ENCODE data around the gene ABHD17C. TPM values are rescaled to one million over a fixed set of nuclear protein-coding genes. Genes with fewer than 3 reads are reported as not detected.

ABHD17C gene
- total and polyA plus RNA-seq, 2 donors from 2014 or later, result 18.8 to 20.6 TPM

DNA sequence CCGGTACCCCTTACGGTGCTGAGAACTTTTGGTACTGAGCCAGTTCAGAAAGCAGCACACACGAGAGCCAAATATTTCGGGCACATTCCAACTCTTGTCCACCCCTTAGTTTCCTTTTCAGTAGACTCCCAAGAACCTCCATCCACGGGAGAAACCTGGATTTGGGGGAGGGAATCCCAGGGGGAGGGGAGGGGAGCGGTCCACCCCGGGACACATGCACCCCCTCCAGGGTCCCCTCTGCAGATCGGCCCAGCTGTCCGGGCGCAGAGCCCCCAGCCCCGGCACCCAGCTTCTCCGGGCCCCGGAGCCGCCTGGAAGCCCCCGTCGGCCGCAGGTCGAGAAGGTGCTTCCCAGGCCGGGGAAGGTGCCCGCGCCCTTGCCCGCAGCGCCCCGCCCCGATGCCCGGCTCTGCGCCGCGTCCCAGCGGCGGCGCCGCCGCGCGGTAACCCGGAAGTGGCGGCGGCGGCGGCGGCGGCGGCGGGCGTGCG is 455 bp upstream of the ABHD17C start:
- no peak for TF ChIP-seq CTCF (IDR thresholded peaks at IDR 0.05; ENCODE audit: borderline replicate concordance, extremely low read depth, insufficient read depth)
- Histone ChIP-seq H3K4me1 (ENCODE audit: control insufficient read depth in 2 of 3, insufficient read depth in 2 of 3, low read depth in 1 of 3, low read length in 3 of 3) (peaks cover 0 to 7% (median 7%) of the 10 kb centered on the region in 3 donors), H3K27ac (ENCODE audit: low read depth in 2 of 2, low read length in 2 of 2) (peak overlapping the region; percentile 61 to 75), H3K9me3 (ENCODE audit: control insufficient read depth in 2 of 3, insufficient read depth in 1 of 3, low read length in 3 of 3) (no peaks in the 10 kb centered on the region), H3K27me3 (ENCODE audit: control insufficient read depth, insufficient read depth, low read length) (no peaks in the 10 kb centered on the region), H3K4me3 (ENCODE audit: low read length in 3 of 3) (peak overlapping the region; percentile 55 to 82 (median 67)), H3K9ac (ENCODE audit: low read length in 3 of 3) (peak overlapping the region; percentile 1 to 74 (median 71)), H3K36me3 (ENCODE audit: control insufficient read depth in 2 of 3, insufficient read depth in 3 of 3, low read length in 3 of 3) (no peaks in the 10 kb centered on the region)
- intact Hi-C loops (cut with DNase I), result no loop called here
- DNase-seq (peak in 4 of 5 donors; percentile 28 to 65 (median 53)), FAIRE-seq (no peak)

DNA sequence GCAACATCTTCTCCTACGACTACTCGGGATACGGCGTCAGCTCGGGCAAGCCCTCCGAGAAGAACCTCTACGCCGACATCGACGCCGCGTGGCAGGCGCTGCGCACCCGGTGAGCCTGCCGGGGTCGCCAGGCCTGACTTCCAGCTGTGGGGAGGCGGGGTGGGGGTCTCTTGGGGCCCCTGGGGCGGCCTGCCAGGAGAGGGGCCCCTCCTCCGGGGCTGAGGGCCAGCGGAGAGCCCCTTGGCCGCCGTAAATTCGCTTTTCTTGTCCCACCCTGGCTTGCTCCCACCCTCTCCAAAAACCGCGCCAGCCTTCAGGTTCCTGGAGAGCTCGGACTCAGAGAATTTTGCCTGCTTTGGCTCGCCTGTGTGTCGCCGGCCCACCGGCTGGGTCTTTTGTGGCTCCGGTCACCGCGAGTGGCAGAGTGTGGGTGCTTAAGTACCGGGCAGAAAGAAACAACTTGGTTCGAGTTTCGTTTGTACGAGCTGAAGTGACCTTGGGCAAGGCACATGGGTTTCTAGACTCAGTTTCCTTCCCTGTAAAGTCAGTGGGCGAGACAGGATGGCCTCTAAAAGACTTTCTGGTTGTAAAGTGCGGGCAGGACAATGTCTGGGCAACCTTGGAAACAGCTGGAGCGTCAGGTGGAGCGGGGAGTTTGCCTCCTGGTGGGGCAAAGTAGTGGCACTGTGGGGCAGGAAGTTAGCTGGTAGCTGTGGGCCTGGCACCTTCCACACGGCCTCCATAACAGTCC is 976 bp downstream of the ABHD17C start:
- H3K27me3 ChIP-seq (ENCODE audit: control insufficient read depth, insufficient read depth, low read length), result no peaks in the 10 kb centered on the region
- DNase-seq (peak; percentile 23 to 84 (median 45)), FAIRE-seq (no peak)
- no peaks in the 10 kb centered on the region for H3K36me3 ChIP-seq (ENCODE audit: control insufficient read depth in 2 of 3, insufficient read depth in 3 of 3, low read length in 3 of 3)
- TF ChIP-seq CTCF (IDR thresholded peaks at IDR 0.05; ENCODE audit: borderline replicate concordance, extremely low read depth, insufficient read depth), result peak; percentile 16
- peak overlapping the region; percentile 51 to 70 (median 67) for H3K9ac ChIP-seq (ENCODE audit: low read length in 3 of 3)
- no peaks in the 10 kb centered on the region for H3K9me3 ChIP-seq (ENCODE audit: control insufficient read depth in 2 of 3, insufficient read depth in 1 of 3, low read length in 3 of 3)
- H3K4me3 ChIP-seq (ENCODE audit: low read length in 3 of 3), result peak overlapping the region; percentile 61 to 80 (median 75)
- peak overlapping the region; percentile 62 to 75 for H3K27ac ChIP-seq (ENCODE audit: low read depth in 2 of 2, low read length in 2 of 2)
- intact Hi-C loops (cut with DNase I), result no loop called here
- peaks cover 0 to 7% (median 7%) of the 10 kb centered on the region in 3 donors for H3K4me1 ChIP-seq (ENCODE audit: control insufficient read depth in 2 of 3, insufficient read depth in 2 of 3, low read depth in 1 of 3, low read length in 3 of 3)

DNA sequence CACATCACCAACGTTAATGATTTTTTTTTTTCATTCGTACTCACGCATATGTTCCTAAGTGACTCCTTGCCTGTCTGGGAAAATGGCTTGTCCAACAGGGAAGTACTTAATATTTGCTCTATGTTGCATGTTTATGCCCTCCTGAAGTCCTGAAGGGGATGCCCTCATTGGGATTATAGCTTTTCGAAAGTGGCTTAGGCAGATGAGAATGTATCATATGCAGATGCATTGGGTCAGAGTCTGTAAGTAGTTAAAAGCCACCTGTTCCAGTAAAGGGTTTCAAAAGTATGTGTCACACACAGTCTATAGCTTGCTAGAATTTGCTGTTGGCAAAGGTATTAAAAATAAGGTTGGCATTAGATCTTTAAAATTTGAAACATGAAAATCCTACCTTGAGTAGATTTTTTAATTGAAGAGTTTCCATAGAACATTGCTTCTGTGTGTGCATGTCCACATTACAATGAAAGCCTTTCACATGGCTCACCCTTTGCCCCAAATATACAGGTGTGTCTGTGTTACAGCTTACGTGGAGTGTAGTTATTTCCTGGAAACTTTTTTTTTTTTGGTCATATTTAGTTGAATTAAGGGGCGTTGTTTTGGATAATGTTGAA is 2.1 kb downstream of the ABHD17C start:
- intact Hi-C loops (cut with DNase I), result no loop called here
- Histone ChIP-seq H3K9me3 (ENCODE audit: control insufficient read depth in 2 of 3, insufficient read depth in 1 of 3, low read length in 3 of 3) (no peaks in the 10 kb centered on the region), H3K27me3 (ENCODE audit: control insufficient read depth, insufficient read depth, low read length) (no peaks in the 10 kb centered on the region), H3K27ac (ENCODE audit: low read depth in 2 of 2, low read length in 2 of 2) (peak overlapping the region in 1 of 2 donors; percentile 75), H3K4me3 (ENCODE audit: low read length in 3 of 3) (peak overlapping the region; percentile 42 to 75 (median 67)), H3K4me1 (ENCODE audit: control insufficient read depth in 2 of 3, insufficient read depth in 2 of 3, low read depth in 1 of 3, low read length in 3 of 3) (peaks cover 0 to 7% (median 7%) of the 10 kb centered on the region in 3 donors), H3K9ac (ENCODE audit: low read length in 3 of 3) (peak overlapping the region in 1 of 3 donors; percentile 70), H3K36me3 (ENCODE audit: control insufficient read depth in 2 of 3, insufficient read depth in 3 of 3, low read length in 3 of 3) (no peaks in the 10 kb centered on the region)
- DNase-seq, result no peak
- no peak for TF ChIP-seq CTCF (IDR thresholded peaks at IDR 0.05; ENCODE audit: borderline replicate concordance, extremely low read depth, insufficient read depth)
- no peak for FAIRE-seq

Measured in kidney (tissue), 14 donors.